Cerebellar cortex (tissue), 1 donor: ENCODE measurements around the gene ZFPM1.

Experiments used
- DNase-seq: peaks from one replicate; pipeline ENCODE4 v3.0.0-alpha.2; 2015; ENCODE audit warnings: low spot score

ZFPM1 gene

GRCh38 chr16:88451586-88452481 lies 1.2 kb upstream of the ZFPM1 start:
- no peak for DNase-seq

- DNase-seq = peak; percentile 91
Measured at GRCh38 chr16:88452482-88453216, 431 bp upstream of the ZFPM1 start.

GRCh38 chr16:88453611-88454522 lies 787 bp downstream of the ZFPM1 start:
- no peak for DNase-seq

- no peak for DNase-seq
Measured at GRCh38 chr16:88454523-88454947, 1.5 kb downstream of the ZFPM1 start.

GRCh38 chr16:88455610-88456355 lies 2.7 kb downstream of the ZFPM1 start:
- DNase-seq = peak; percentile 39

- no peak for DNase-seq
Measured at GRCh38 chr16:88456356-88457292, 3.5 kb downstream of the ZFPM1 start.

- no peak for DNase-seq
Measured at GRCh38 chr16:88458039-88458772, 5.1 kb downstream of the ZFPM1 start.

- DNase-seq = no peak
Measured at GRCh38 chr16:88458773-88459235, 5.7 kb downstream of the ZFPM1 start.

GRCh38 chr16:88459366-88460073 lies 6.4 kb downstream of the ZFPM1 start:
- no peak for DNase-seq

GRCh38 chr16:88460496-88461330 lies 7.6 kb downstream of the ZFPM1 start:
- DNase-seq = no peak

GRCh38 chr16:88461331-88462269 lies 8.5 kb downstream of the ZFPM1 start:
- DNase-seq = no peak

- no peak for DNase-seq
Measured at GRCh38 chr16:88462396-88462795, 9.3 kb downstream of the ZFPM1 start.

- DNase-seq = no peak
Measured at GRCh38 chr16:88463411-88463810, 10.3 kb downstream of the ZFPM1 start.

GRCh38 chr16:88464447-88465318 lies 11.6 kb downstream of the ZFPM1 start:
- DNase-seq = no peak

- DNase-seq = no peak
Measured at GRCh38 chr16:88465387-88465983, 12.4 kb downstream of the ZFPM1 start.
